DND-41 (cell line): Measurements from ENCODE around the gene TOR2A.

Experiments
- ATAC-seq: fragments of 200-7000 bp; cut with Tn5 transposase; 3 replicates; pipeline ENCODE4 v1.9.1; 2021; ENCODE audit warnings: low read depth; ENCODE audit not compliant: insufficient read depth
- DNase-seq: peaks from one replicate; pipeline ENCODE4 v3.0.0-alpha.2; 2020
- H2AFZ ChIP-seq: 2 replicates; pipeline ENCODE4 v1.6.0; 2012; ENCODE audit warnings: low read depth, low read length
- H3K27ac ChIP-seq: 2 replicates; pipeline ENCODE4 v1.5.1; 2012; ENCODE audit warnings: low read length, inconsistent platforms
- H3K27me3 ChIP-seq: fragments of 200-600 bp; sonication (generic); 2 replicates; pipeline ENCODE4 v1.6.0; 2012; ENCODE audit warnings: low read length, mild to moderate bottlenecking, inconsistent platforms; ENCODE audit not compliant: insufficient read depth, poor library complexity
- H3K36me3 ChIP-seq: 2 replicates; pipeline ENCODE4 v1.5.1; 2012; ENCODE audit warnings: low read length, inconsistent platforms; ENCODE audit not compliant: insufficient read depth
- H3K4me1 ChIP-seq: 2 replicates; pipeline ENCODE4 v1.5.1; 2012; ENCODE audit warnings: mild to moderate bottlenecking, low read length; ENCODE audit not compliant: insufficient read depth
- H3K4me2 ChIP-seq: 2 replicates; pipeline ENCODE4 v1.6.0; 2012; ENCODE audit warnings: mild to moderate bottlenecking, moderate library complexity, low read length, inconsistent platforms; ENCODE audit not compliant: insufficient read depth
- H3K4me3 ChIP-seq, 2 experiments: fragments of 200-600 bp in 1 of 2; shearing (Covaris generic) in 1 of 2; 2 replicates each; pipeline ENCODE4 v1.5.1; 2012 to 2016; ENCODE audit warnings: inconsistent platforms in 2 of 2, low read length in 2 of 2, mild to moderate bottlenecking in 2 of 2, low read depth in 1 of 2, moderate library complexity in 1 of 2
- H3K79me2 ChIP-seq: 2 replicates; pipeline ENCODE4 v1.6.0; 2012; ENCODE audit warnings: low read length, inconsistent platforms; ENCODE audit not compliant: insufficient read depth
- H3K9ac ChIP-seq: 2 replicates; pipeline ENCODE4 v1.6.0; 2012; ENCODE audit warnings: low read depth, mild to moderate bottlenecking, inconsistent platforms, low read length, moderate library complexity
- H3K9me3 ChIP-seq: 2 replicates; pipeline ENCODE4 v1.5.1; 2012; ENCODE audit warnings: low read length, moderate library complexity, mild to moderate bottlenecking, inconsistent platforms; ENCODE audit not compliant: insufficient read depth, severe bottlenecking
- H4K20me1 ChIP-seq: 2 replicates; pipeline ENCODE4 v1.6.0; 2012; ENCODE audit warnings: low read length; ENCODE audit not compliant: insufficient read depth
- EZH2 ChIP-seq: IDR thresholded peaks from 3 replicates; pipeline ENCODE4 v1.6.1; 2012; ENCODE audit warnings: borderline replicate concordance, low read depth, mild to moderate bottlenecking, moderate library complexity, low read length, inconsistent platforms; ENCODE audit not compliant: severe bottlenecking
- TF ChIP-seq, protein P1 (sequence below): IDR thresholded peaks from 2 replicates; pipeline ENCODE4 v1.5.1; 2012; ENCODE audit warnings: borderline replicate concordance, low read length, moderate library complexity, mild to moderate bottlenecking; ENCODE audit not compliant: poor library complexity, severe bottlenecking; ENCODE audit errors: extremely low read depth

TOR2A gene

DNA sequence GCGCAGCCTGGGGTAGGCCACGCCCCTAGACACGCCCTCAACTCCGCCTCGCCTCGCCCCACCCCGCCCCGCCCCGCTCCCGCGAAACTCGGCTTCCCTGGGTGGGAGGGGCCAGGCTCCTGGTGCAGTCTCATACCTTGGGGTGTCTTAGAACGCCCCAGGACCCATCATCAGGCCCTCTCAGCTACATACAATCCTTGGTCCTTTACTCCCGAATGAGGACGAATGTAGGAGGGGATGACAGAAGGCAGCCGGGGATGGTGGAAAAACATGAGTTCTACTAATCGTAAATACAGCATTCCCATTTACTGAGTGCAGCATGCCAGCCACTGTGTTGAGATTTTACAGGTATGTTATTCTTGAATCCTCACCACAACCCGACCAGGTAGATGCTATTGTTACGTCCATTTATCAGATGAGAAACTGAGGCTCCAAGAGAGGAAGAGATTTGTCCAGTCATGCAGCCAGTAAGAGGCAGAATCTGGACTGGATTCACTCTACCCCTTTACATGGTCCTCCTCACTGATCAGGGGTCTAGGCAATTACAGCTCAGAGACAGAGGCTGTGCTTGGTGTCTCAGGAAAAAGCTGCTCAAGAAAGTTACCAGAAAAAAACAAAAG lies 36.6 kb upstream of the TOR2A start:
- no peaks in the 10 kb centered on the region for H3K27me3 ChIP-seq
- DNase-seq (no peak), ATAC-seq (no peak)
- no peaks in the 10 kb centered on the region; the same call in 1 of the 2 replicates for H3K36me3 ChIP-seq
- H3K4me2 ChIP-seq = peak overlapping the region; percentile 81
- TF ChIP-seq, protein P1, sequence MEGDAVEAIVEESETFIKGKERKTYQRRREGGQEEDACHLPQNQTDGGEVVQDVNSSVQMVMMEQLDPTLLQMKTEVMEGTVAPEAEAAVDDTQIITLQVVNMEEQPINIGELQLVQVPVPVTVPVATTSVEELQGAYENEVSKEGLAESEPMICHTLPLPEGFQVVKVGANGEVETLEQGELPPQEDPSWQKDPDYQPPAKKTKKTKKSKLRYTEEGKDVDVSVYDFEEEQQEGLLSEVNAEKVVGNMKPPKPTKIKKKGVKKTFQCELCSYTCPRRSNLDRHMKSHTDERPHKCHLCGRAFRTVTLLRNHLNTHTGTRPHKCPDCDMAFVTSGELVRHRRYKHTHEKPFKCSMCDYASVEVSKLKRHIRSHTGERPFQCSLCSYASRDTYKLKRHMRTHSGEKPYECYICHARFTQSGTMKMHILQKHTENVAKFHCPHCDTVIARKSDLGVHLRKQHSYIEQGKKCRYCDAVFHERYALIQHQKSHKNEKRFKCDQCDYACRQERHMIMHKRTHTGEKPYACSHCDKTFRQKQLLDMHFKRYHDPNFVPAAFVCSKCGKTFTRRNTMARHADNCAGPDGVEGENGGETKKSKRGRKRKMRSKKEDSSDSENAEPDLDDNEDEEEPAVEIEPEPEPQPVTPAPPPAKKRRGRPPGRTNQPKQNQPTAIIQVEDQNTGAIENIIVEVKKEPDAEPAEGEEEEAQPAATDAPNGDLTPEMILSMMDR = no peak
- no peak for TF ChIP-seq EZH2
- H3K9me3 ChIP-seq = no peaks in the 10 kb centered on the region
- peak overlapping the region; percentile 15; the same call in 1 of the 2 replicates for H3K27ac ChIP-seq
- H3K4me3 ChIP-seq = peak overlapping the region in 1 of 2 experiments; percentile 44; a peak in 2 of 4 replicates
- H3K4me1 ChIP-seq = peaks cover 43% of the 10 kb centered on the region
- H4K20me1 ChIP-seq = no peaks in the 10 kb centered on the region
- no peak overlapping the region for H2AFZ ChIP-seq
- peaks cover 3% of the 10 kb centered on the region for H3K79me2 ChIP-seq
- H3K9ac ChIP-seq = no peak overlapping the region

DNA sequence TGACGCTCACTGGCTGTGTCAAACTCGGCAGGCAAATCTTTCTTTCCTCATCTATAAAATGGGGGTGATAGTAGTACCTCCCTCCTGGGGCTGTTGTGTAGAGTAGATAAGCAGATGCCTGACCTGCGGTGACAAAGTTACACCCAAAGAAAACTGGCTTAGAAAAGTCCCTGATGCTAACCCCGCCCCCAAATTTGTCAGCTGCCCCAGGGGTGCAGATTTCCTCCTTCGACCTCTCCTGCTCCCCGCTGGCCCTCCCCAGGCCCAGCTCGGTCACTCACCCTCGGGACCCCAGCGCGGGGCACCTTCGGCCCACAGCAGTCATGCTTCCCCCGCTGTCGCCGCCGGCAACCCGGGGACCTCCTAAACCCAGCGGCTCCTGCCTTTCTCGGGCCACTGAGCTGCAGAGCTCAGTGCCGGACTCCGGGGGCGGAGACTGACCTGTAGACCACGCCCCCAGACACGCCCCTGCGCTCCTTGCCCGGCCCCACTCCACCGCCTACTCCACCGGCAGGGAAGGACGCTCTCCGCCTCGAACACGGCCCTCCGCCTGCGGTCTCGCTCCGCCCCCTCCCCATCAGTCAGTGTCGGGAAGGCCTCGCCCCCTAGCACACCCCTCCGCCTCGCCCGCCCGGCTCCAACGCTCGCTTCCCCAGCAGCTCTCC lies 35.9 kb upstream of the TOR2A start:
- 0 out of 2 replicates have a peak overlapping the region, but pooled peaks have one; percentile 14 for H3K27ac ChIP-seq
- H4K20me1 ChIP-seq = no peaks in the 10 kb centered on the region
- TF ChIP-seq, protein P1 = no peak
- TF ChIP-seq EZH2 = no peak

DNA sequence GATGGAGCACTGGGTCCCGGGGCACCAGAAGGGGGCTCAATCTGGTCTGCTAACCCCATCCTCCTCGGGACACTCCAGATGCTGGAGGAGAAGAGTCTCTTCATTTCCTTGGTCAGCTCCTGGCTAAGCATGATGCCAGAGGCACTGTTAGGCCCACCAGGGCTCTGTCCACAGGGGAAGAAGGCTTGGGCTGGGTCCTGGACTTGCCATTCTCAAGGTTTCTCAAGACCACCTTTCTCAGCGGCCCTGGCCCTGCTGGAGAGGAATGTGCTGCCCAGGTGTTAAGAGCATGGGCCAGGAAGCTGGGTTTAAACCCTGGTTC lies 35.5 kb upstream of the TOR2A start:
- DNase-seq (no peak), ATAC-seq (no peak)
- no peaks in the 10 kb centered on the region for H3K9me3 ChIP-seq
- peak overlapping the region; percentile 14; the same call in 1 of the 2 replicates for H3K27ac ChIP-seq
- TF ChIP-seq, protein P1 = no peak
- no peak for TF ChIP-seq EZH2
- H3K79me2 ChIP-seq = no peaks in the 10 kb centered on the region
- H2AFZ ChIP-seq = no peak overlapping the region
- H3K27me3 ChIP-seq = no peaks in the 10 kb centered on the region
- H3K36me3 ChIP-seq = no peaks in the 10 kb centered on the region
- H4K20me1 ChIP-seq = no peaks in the 10 kb centered on the region
- peak overlapping the region; percentile 81 for H3K4me2 ChIP-seq
- H3K9ac ChIP-seq = peak overlapping the region; percentile 45; the same call in 1 of the 2 replicates
- peak overlapping the region in 1 of 2 experiments; percentile 55; a peak in 2 of 4 replicates for H3K4me3 ChIP-seq
- H3K4me1 ChIP-seq = peaks cover 32% of the 10 kb centered on the region

More for the DNA sequence above, 35.9 kb upstream of the TOR2A start:
- Histone ChIP-seq H3K4me3 (peak overlapping the region in 1 of 2 experiments; percentile 55; a peak in 2 of 4 replicates), H3K4me2 (peak overlapping the region; percentile 81), H2AFZ (peak overlapping the region; percentile 31; the same call in 1 of the 2 replicates), H3K4me1 (peaks cover 37% of the 10 kb centered on the region), H3K79me2 (no peaks in the 10 kb centered on the region), H3K9me3 (no peaks in the 10 kb centered on the region), H3K27me3 (no peaks in the 10 kb centered on the region), H3K9ac (peak overlapping the region; percentile 45; the same call in 1 of the 2 replicates), H3K36me3 (no peaks in the 10 kb centered on the region)
- DNase-seq = peak; percentile 97
- peak; percentile 94 for ATAC-seq
